ACC112 (cell line): ENCODE measurements around the gene ZKSCAN4.
A peak's percentile ranks its signal among the peaks of the same experiment; 100 is the strongest.

Experiments used
- H2AFZ ChIP-seq: fragments of 200-600 bp; sonication (generic); one replicate; pipeline ENCODE4 v1.6.0; 2017; ENCODE audit warnings: antibody characterized with exemption, low read length; ENCODE audit not compliant: unreplicated experiment
- H3K27ac ChIP-seq: fragments of 200-600 bp; sonication (generic); 2 replicates; pipeline ENCODE4 v1.5.1; 2014; ENCODE audit warnings: low read depth, mild to moderate bottlenecking, antibody characterized with exemption, low read length, moderate library complexity
- H3K27me3 ChIP-seq: fragments of 200-600 bp; sonication (generic); 2 replicates; pipeline ENCODE4 v1.6.1; 2014; ENCODE audit warnings: mild to moderate bottlenecking, antibody characterized with exemption, low read length, moderate library complexity, mixed read lengths; ENCODE audit not compliant: insufficient read depth
- H3K36me3 ChIP-seq: fragments of 200-600 bp; sonication (generic); 2 replicates; pipeline ENCODE4 v1.6.1; 2016; ENCODE audit warnings: mild to moderate bottlenecking, antibody characterized with exemption, low read length, moderate library complexity, mixed read lengths; ENCODE audit not compliant: insufficient read depth
- H3K4me1 ChIP-seq: fragments of 200-600 bp; sonication (generic); one replicate; pipeline ENCODE4 v1.6.1; 2016; ENCODE audit warnings: low read length, mixed read lengths; ENCODE audit not compliant: insufficient read depth, unreplicated experiment, control insufficient read depth
- H3K4me3 ChIP-seq: fragments of 200-600 bp; sonication (generic); 2 replicates; pipeline ENCODE4 v1.5.1; 2014; ENCODE audit warnings: mild to moderate bottlenecking, low read depth, low read length
- H3K79me2 ChIP-seq: fragments of 200-600 bp; sonication (generic); one replicate; pipeline ENCODE4 v1.6.0; 2016; ENCODE audit warnings: low read length; ENCODE audit not compliant: control insufficient read depth, unreplicated experiment, insufficient read depth

Gene ZKSCAN4

DNA sequence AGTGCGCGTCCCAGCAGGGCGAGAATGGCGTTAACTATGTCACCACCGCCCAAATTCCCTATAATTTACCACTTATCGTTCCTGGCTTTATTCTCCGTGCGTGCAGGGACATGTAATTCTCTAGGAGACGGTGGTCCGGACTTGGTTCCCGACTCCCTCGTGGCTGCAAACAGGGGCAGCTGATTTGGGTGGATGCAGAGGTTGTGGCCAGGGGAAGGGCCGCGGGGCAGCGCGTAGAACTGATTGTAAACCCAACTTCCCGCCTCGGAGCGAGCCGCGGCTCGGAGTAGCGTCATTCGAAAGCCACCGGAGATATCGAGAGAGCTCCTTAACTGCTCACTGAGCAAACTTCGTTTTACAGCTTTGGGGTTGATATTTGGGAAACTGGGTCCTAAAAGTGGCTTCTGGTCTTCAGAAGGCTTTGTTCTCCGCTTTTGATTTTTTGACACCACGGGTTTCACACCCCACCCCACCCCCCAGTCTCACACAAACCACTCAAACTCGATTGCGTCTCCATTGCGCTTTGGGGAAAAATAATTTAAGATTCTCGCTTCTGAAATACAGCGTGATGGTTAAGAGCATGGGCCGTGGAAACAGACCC, 44.5 kb downstream of the ZKSCAN4 start:
- Histone ChIP-seq H3K79me2 (no peaks in the 10 kb centered on the region), H3K27ac (no peak overlapping the region), H3K4me1 (no peaks in the 10 kb centered on the region), H3K4me3 (peak overlapping the region; percentile 72), H2AFZ (peak overlapping the region; percentile 68), H3K27me3 (peaks cover 79% of the 10 kb centered on the region), H3K36me3 (no peaks in the 10 kb centered on the region)

DNA sequence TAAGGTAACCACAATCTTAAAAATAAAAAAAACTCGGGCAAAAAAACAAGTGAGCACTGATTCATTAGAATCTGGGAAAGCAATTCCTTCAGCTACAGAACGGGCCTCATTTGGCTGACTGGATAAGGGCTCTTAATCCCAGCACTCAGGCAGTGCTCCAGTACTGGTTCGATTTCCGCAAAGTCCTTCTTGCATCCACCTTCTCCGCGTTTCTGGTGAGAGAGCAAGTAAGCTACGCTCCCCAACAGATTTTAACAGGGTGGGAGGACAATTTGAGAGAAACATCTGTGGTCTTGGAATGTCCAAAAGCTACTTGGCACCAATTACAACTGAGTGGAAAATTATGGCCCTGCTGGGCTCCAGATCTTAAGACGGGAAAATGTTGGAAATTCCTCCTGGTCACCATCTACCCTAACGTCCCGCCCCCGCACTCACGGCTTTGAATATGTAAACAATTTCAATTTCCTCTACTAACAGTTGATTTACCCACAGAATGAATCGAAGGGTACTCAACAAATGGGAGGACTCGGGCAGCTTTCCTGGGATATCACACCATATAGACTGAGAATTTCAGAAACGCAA, 45.0 kb downstream of the ZKSCAN4 start:
- H2AFZ ChIP-seq, result no peak overlapping the region
- no peaks in the 10 kb centered on the region for H3K36me3 ChIP-seq
- no peaks in the 10 kb centered on the region for H3K4me1 ChIP-seq
- no peak overlapping the region for H3K27ac ChIP-seq
- H3K27me3 ChIP-seq, result peaks cover 83% of the 10 kb centered on the region
- H3K4me3 ChIP-seq, result peak overlapping the region; percentile 72
- no peaks in the 10 kb centered on the region for H3K79me2 ChIP-seq

DNA sequence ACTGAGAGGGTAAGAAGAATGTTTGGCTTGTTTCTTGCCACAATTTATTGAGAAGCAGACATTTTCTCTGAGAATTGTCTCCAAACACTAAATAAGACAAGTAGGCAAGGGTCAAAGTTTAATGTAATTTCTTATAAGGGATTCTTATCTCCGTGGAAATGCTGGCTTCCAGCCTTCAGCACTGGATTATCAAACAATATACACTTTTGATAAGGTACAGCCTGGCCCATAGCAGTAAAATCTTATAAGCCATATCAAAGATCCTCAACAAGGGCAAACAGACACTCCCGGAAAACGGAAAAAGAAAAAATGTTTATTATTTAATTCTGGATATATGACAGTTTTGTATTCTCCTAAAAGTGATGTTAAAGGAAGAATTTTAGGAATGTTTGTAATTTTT, 45.5 kb downstream of the ZKSCAN4 start:
- Histone ChIP-seq H3K27me3 (peaks cover 82% of the 10 kb centered on the region), H2AFZ (no peak overlapping the region)

DNA sequence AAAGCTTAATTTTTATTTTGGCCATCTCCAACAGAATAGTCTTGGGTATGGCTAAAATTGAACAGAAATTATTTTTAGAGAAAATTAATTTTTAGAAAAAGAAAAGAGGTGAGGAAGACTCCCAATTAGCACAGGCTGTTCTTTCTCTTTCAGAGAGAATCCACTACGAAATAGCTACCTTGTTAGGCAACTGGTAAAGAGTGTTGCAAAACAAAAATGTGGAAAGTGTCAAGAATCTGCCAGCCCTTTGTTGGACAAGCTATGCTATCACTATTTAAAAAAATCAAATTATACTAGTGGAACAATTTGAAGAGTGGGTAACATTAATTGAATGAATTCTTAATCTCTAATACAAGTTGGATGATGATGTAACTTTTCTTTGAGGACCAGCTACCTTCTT, 46.2 kb downstream of the ZKSCAN4 start:
- Histone ChIP-seq H3K4me3 (no peak overlapping the region), H3K4me1 (no peaks in the 10 kb centered on the region), H2AFZ (no peak overlapping the region), H3K27me3 (peaks cover 76% of the 10 kb centered on the region), H3K27ac (no peak overlapping the region), H3K36me3 (no peaks in the 10 kb centered on the region), H3K79me2 (no peaks in the 10 kb centered on the region)

More for the DNA sequence above, 45.5 kb downstream of the ZKSCAN4 start:
- H3K4me1 ChIP-seq, result no peaks in the 10 kb centered on the region
- no peaks in the 10 kb centered on the region for H3K79me2 ChIP-seq
- H3K27ac ChIP-seq, result no peak overlapping the region
- H3K4me3 ChIP-seq, result no peak overlapping the region
- no peaks in the 10 kb centered on the region for H3K36me3 ChIP-seq

DNA sequence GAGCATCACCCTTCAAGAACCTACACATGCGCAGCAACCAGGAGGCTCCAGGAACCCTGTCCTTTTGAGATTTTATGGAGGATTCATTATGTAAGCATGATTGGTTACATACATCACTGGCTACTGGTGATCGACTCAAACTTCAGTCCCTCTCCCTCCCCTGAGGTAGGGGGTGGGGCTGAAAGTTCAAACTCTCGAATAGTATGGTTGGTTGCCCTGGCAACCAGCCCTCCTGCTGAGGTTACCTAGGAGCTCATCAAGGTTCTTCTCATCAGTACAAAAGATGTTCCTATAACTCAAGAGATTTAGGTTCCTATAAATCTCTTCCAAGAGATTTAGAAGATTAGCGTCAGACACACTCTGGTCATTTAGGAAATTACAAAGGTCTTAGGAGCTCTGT, 48.9 kb downstream of the ZKSCAN4 start:
- no peak overlapping the region for H3K4me3 ChIP-seq
- H2AFZ ChIP-seq, result no peak overlapping the region
- H3K36me3 ChIP-seq, result no peaks in the 10 kb centered on the region
- no peaks in the 10 kb centered on the region for H3K79me2 ChIP-seq
- peaks cover 73% of the 10 kb centered on the region for H3K27me3 ChIP-seq
- H3K4me1 ChIP-seq, result no peaks in the 10 kb centered on the region
- H3K27ac ChIP-seq, result no peak overlapping the region

DNA sequence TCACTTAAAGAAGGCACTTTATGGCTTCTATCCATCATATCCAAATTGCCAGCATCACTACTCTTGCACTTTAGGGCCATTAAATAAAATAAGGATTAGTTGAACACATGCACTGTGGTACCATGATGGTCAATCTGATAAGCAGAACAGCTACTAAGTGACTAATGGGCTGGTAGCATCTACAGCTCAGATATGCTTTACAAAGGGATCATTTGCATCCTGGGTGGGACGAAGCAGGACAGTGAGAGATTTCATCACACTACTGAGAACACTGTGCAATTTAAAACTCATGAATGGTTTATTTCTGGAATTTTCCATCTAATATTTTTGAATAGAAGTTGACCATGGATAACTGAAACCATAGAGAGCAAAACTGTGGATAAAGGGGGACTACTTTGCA, 52.0 kb downstream of the ZKSCAN4 start:
- no peaks in the 10 kb centered on the region for H3K36me3 ChIP-seq
- H3K79me2 ChIP-seq, result no peaks in the 10 kb centered on the region
- no peak overlapping the region for H3K4me3 ChIP-seq
- no peaks in the 10 kb centered on the region for H3K4me1 ChIP-seq
- no peak overlapping the region for H3K27ac ChIP-seq
- peaks cover 59% of the 10 kb centered on the region for H3K27me3 ChIP-seq
- no peak overlapping the region for H2AFZ ChIP-seq
